ENCODE data around the gene SH2D7.
A peak's percentile ranks its signal among the peaks of the same experiment; 100 is the strongest.

SH2D7 gene

DNA sequence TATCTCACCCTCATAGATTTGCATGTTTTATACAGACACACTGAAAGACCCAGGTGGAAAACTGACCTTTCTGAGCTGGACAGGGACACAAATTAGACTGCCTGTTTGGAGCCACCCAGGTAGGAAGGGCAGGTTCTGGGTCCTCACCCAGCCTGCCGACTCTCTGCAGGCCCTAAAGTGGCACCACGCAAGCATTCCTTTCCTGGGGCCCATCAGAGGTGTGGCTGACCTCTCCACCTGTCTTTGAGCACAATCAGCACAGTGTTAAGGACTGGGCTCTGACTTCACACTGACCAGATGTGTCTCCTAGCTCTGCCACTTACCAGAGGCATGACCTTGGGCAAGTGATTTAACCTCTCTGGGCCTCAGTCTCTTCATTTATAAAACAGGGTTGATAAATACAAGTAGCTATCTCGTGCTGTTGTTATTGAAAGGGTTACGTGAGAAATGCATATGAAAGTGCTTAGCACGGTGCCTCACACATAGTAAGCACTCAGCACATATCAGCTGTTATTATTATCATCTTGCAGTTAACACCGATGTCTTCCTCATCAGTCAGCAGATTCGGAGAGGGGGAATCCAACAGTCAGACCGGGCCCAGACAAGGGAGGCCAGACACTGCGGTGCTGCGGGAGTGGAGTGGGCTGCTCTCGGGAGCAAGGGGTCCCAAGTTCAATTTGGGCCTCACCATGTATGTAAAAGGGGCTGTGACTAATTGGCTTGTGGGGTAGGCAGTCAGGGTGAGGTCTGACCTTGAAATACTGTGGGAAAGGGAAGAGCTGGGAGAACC is 12.9 kb upstream of the SH2D7 start:
- no peak for DNase-seq (ENCODE audit: low read depth)

DNA sequence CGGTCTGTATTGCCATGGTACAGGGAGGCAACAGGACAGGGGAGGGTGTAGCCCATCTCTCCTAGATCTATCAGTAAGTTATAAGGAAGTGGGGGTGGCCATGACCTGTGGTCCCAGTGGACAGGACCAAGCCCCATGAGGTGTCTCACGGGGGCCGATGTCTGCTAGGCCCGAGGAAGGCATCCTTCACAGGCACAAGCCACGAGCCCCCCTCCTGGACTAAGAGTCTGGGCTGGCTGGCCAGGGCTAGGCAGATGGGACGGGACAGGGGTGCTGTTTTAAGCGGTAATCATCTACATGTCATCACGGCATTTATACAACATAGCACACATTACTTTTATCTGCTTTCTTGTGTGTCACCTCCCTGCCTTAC is 12.3 kb upstream of the SH2D7 start:
- DNase-seq (ENCODE audit: low read depth): no peak

DNA sequence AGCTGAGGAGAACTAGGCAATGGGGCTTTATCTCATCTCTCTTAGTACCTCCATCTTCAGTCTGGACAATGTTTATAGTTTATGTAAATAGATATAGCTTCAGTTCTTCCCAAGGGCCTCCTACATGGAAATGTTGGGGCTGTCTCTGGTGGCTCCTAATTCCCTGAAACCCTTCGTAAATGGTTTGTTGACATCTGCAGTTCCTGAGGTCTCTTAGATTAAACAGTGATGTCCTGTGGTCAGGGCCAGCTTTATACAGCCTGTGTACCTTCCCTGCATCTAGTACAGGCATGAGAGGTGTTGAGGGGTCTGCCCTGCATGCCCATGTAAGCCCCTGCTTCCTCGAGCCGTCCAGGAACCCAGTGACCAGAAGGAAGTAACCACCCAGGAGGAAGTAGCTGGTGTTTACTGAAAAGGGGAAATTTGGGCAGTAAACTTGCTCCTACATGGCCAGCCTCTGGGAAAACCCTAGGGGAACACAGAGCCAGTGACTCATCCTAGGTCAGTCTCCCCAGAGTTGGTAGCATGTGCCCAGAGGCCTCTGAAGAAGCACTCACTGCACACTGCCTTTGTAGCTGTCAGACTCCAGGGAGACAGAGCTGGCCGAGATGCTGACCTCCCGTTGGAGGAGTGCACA is 10.1 kb upstream of the SH2D7 start:
- no peak for DNase-seq (ENCODE audit: low read depth)

DNA sequence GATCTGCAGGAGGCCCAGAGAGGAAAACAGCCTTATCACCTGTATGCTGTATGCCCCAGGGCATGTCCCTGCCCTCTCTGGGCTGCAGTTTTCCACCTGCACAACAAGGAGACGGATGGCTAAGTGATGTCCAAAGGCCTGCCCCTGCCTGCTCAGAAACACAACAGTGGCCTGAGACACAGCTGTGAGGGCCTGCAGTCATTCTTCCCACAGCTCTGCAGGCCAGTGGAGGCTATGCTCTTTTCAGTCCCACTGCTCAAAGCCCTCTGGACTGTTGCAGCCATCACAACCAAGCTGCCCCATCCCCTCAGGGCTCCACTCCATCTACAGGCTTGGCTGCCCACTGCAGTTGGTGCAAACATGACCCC is 9.6 kb upstream of the SH2D7 start:
- DNase-seq (ENCODE audit: low read depth): no peak

DNA sequence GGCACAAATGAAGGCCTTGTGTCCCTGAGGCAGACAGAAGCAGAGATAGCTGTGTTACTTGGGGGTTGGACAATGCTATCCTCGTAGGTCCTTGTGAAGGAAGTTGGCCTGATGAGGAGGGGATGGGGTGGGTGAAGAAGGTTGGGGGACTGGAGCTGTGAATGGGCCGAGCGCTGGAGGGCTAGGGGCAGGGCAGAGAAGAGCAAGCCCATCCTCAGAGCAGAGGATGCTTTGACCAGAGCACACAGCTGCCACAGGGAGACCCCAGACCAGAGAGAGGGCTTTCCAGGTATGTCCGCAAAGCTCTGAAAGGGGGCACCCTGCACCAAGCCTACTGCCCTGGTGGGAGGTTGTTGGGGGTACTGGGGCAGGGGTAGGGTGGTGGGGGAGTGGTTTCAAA is 9.2 kb upstream of the SH2D7 start:
- no peak for DNase-seq (ENCODE audit: low read depth)

DNA sequence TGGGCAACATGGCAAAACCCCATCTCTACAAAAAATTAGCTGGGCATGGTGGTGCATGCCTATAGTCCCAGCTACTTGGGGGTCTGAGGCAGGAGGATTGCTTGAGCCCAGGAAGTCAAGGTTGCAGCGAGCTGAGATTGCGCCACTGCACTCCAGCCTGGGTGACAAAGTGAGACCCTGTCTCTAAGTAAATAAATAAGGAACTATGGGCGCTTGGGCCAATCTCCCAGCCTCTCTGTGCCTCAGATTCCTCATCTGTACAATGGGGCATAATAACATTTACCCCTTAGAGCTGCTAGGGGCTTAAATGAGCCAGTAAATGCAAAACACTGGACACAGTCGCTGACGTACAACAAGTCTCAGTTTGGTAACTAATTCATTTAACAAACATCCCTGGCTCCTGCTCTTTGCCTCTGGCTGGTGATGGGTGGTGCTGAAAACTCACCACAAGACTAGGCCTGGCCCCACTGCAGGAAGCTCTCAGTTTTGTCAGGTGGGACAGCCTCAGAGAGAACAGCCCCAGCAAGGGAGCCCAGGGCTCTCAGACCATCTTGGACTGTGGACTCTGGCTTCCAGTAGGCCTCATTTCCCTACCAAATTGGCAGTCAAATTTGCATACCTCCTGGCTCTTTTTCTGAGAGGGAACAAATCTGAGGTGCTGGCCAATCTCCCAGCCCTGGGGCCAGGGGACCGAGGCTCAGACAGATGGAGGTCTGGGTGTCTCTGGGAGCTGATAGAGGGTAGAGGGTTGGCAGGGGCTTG is 8.5 kb upstream of the SH2D7 start:
- DNase-seq (ENCODE audit: low read depth): no peak

DNA sequence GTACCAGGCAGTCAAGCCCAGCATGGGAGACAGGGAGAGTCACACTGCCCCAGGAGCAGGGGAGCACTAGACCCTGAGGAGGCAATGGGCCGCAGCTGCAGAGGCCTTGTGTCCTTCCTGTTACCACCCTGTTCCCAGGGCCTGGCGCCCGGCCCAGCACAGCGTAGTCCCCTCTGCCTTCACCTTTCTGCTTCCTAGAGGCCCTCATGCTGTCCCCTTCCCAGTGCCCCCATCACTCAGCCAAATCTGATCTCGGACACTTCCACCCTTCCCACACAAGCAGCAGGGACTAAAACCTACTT is 8.0 kb upstream of the SH2D7 start:
- DNase-seq (ENCODE audit: low read depth): no peak

DNA sequence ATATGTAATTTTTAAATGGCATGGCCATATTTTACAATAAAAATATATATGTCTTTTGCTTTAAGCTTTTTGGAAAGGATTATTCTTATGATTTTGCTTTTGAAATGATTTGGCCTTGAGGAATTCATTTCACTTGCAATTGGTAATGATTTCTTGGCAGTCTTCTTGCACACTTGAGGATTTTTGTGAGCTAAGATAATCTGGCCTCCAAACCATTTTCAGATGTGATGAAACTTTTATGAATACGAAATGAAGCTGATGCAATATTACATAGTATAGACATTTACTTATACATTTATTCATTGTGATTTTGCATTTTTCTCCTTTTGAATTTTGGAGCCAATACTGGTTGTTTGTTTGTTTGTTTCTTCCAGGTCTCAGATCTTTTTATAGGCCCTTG is 6.4 kb upstream of the SH2D7 start:
- DNase-seq (ENCODE audit: low read depth): no peak

DNA sequence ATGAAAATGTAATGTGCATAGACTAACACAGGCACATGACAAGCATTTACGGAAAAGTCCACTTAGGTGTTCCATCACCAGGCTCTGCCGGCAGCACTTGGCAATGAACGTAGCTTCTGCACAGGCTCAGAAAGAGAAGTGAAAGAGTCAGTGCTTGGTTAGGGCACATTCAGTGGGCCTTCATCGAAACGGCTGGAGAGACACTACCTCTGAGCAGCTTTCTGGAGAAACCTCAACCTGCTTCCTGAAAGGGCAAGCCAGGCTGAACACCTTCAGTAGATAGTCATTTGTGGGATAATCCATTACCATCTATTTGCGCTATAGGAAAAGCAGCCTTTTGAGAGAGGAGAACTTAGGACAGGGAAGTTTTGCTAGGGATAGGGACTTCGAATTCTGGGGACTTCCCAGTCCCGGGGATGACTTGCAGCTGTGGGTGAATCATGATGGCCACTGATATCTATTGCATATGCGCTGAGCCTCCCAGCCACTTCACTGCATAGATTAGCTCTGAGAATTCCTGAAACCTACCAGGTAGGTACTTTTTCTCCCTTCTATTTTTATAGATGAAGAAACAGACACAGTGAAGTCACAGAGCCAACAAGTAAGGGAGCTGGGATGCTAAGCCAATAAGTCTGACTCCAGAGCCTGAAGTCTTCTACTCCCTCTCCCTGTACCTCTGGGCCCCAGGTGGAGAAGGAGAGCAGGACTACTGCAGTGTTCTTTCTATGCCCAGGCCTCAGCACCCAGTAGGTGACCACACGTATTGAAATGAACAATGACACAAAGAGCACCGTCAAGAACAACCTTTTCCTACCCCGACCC is 4.2 kb upstream of the SH2D7 start:
- no peak for DNase-seq (ENCODE audit: low read depth)

DNA sequence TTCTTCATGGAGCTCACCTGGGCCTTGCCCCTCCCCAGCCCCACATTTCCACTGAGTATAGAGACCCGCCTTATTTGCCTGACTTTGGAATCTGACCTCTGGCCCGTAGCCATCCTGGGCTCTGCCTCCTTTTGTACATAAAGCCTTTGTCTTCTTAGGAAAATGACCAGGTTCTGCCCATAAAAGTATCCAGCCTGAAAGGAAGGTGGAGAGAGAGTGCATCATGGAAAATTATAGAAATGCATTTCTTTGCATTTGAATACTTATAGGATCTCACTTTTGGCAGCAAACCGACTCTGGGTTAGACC is 3.6 kb upstream of the SH2D7 start:
- DNase-seq (ENCODE audit: low read depth): no peak

DNA sequence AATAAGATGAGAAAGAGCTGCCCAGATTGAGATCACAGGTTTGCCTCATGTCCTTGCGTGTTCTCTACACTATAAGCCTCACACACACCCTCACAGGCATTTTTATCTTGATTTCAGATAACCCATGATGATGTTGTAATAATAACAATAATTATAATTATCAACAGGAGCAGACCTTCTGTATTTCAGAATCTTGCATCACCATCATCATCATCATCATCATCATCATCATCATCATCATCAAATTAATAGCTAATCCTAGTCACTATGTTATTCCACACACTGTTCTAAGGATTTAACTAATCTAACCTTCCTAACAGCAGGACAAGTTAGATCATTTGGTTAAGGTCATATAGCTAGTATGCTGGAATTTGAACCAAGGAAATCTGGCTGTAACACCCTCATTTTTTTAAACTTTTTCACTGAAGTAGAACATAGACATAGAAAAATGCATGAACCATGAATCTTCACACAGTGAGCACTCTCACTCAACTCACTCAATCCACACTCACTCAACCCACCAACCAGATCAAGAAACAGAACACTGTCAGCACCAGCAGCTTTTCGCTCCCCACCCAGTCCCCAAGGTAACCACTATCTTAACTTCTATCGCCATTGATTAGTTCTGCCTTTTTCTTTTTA is 1.8 kb upstream of the SH2D7 start:
- DNase-seq (ENCODE audit: low read depth): no peak

DNA sequence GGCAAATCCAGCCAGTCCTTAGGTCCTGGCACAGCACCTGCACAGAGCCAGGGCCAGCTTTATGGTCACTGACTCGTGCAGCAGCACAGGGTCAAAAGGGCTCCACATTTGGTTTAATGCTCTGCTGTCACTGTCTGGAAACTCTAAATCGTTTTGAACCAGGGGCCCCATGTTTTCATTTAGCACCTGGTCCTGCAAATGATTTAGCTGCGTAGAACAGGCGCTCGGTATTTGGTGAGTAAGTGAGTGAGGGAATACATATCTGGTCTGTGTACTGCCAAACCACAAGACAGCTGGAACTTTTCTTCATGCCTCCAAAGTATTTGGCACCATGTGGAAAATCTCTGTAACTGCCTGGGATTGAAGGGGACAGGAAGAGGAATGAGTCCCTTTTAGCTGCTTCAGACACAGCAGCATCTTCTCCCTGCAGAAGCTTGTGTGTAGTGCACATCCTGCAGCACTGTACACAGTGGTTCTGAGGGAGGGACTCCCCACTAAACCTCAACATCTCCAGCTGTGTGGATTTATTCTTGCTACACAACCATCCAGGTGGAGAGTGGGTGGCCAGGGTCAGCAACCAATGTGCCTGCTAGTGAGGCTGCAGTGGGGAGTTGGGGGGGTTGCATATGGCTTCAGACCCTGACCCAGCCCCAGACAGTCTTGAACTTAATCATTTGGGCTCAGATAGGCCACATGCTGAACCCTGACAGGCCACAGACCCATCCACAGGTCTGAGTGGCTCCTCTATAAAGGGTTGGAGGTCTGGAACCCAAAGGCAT is 1.1 kb downstream of the SH2D7 start:
- DNase-seq (ENCODE audit: low read depth): no peak

DNA sequence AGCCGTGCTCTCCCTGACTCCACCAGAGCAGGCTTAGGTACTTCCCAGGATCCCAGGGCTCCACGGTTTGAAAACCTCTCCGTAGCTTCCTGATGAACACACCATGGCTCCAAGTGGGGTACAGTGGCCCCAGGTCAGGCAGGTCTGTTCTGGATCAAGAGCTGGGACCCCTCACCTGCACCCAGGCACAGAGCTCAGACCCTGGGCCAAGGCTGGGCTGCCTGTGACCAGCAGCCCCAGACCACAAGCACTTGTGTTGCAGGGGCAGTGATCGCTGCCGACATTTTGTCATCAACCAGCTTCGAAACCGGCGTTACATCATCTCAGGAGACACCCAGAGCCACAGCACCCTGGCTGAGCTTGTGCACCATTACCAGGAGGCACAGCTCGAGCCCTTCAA is 5.3 kb downstream of the SH2D7 start:
- no peak for DNase-seq (ENCODE audit: low read depth)

DNA sequence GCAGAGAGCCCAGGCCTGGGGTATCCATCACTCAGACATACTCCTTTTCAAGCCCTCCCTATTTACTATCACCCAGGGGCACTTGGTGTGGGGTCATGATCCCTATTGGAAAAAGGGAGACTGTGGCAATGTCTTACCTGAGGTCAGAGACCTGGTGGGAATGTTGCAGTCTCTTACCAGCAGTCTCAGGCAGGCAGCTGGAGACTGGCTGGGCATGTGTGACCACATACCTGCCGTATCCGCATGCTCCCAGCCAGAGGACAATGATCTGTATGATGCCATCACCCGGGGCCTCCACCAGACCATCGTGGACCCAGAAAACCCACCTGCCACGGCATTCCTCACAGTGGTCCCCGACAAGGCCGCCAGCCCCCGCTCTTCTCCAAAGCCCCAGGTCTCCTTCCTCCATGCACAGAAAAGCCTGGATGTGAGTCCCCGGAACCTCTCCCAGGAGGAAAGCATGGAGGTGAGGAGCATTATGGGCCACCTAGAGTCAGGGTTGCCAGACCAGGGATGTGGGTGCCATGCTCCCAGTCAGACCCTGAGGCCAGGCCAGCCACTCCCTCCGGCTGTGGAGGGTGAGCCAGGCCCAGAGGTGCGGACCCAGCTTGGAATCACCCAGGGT is 5.9 kb downstream of the SH2D7 start:
- no peak for DNase-seq (ENCODE audit: low read depth)

DNA sequence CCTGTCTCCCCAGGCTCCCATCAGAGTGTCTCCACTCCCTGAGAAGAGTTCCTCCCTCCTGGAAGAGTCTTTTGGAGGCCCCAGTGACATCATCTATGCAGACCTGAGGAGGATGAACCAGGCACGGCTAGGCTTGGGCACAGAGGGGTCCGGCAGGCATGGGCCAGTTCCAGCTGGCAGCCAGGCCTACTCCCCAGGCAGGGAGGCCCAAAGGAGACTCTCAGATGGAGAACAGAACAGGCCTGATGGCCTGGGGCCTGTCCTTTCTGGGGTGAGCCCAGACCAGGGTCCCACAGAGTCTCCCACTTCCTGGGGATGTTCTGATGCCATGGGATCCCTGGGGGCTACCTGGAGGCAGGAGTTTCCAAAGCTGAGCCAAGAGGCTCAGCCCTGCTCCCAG is 8.5 kb downstream of the SH2D7 start:
- no peak for DNase-seq (ENCODE audit: low read depth)

DNA sequence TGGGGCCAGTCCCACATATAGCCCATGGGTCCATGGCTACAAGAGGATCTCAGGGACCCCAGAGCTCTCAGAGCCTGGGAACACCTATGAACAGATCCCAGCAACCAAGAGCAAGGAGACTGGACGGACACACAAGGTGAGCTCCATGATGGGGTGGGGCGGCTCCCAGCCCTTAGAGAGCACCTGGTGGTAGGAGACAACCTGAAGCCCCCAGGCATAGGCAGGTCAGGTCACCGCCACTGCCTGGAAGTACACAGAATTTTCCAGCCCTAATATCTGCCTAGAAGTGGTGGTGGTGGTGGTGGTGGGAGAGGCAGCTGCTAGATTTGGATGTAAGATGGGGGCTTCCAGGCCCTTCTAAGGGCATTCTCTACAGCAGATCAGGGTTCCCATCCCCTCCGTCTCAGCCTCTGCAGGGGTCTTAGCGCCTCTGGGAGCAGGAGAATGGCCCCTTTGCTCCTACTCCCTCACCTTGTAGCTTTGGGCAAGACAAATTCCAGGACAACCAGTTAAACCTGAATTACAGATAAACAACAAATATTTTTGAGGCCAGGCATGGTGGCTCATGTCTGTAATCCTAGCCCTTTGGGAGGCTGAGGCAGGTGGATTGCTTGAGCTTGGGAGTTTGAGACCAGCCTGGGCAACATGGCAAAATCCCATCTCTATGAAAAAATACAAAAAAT is 9.2 kb downstream of the SH2D7 start:
- no peak for DNase-seq (ENCODE audit: low read depth)

DNA sequence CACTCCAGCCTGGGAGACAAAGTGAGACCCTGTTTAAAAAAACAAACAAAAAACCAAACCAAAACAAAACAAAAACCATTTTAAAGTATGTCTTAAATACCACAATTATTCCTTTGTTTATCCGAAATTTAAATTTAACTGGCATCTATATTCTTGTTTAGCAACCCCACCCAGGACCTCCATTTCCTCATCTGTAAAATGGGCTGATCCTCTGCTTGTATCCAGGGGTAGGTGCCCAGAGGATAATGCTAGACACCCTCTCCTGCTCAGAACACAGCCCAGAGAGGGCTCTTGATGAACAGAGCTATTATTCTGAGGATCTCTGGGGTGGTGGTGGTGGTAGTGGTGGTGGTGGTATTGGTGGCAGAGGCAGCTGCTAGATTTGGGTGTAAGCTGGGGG is 9.8 kb downstream of the SH2D7 start:
- no peak for DNase-seq (ENCODE audit: low read depth)

DNA sequence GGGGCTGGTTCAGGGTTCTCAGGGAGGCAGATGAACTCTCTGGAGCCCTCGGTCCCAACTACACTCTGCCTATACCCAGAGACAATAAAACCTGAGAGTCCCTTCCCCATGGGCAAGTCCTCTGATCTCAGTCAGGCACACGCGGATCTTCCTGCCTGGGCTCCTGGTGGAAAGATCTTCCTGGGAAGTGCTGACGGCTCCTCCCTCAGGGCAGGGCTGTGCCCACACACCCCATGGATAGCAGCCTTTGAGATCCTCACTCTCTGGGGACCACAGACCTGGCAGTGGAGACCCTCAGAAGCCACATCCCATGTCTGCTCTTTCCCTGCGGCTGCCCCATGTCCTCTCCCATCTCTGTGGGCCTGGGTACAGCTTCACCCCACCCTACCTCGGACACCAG is 10.4 kb downstream of the SH2D7 start:
- DNase-seq (ENCODE audit: low read depth): no peak

DNA sequence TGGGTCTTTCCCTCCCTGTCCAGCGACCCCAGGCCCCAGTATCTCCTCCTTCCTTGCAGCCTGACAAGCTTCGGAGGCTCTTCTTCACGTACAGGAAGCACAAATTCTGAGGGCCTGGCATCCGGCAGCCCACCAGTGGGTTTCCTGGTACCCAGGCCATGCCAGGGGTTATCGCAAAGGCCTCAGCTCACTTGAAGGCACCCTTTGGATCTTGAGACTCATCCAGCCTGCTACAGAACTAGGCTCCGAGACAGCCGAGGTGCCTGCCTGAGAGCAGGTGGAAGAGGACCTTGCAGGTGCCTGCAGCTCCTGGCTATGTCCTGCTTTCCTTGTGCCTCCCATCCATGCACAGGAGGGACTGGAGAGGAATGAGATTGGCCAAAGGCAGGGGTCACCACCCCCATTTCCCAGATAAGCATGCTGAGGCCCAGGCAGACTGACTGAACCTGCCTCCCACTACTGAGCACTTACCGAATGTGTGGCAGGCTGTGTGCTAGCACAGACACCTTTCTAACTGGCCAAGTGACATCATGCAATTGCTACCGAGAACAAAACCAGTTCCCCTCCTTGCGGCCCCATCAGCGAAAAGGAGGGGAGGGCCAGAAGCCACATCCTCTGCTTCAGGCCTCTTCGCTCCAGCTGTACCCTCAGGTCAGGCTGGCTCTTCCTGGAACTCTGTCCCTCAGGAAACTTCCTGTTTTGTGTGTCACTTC is 11.2 kb downstream of the SH2D7 start:
- DNase-seq (ENCODE audit: low read depth): peak; percentile 15

DNA sequence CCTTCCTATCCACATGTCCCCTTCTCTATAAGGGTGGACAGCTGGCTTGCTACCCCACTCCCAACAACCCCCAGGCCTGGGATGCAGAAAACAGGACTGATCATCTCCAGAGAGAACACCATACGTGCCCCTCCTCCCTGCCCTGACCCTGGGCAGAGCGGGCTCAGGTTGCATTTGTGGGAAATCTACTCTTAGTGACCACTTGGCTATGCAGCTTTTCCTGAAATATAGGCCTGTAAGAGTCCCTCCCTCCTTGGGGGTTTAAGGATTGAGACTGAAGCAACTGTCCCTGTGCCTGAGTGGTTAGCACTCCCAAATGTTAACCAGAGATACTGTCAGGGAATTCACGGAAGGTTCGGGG is 11.7 kb downstream of the SH2D7 start:
- no peak for DNase-seq (ENCODE audit: low read depth)
